GM12891 (cell line): ENCODE measurements around the gene DLGAP1. TPM values are rescaled to one million over a fixed set of nuclear protein-coding genes. Genes with fewer than 3 reads are reported as not detected.
"Not testable (repeated sequence)": the region's sequence is repeated elsewhere in the genome, so short reads cannot be mapped to it uniquely, and the experiment has no call there.

Experiments
- DNase-seq: peaks from one replicate; pipeline ENCODE4 v3.0.0; 2011; ENCODE audit warnings: low spot score; ENCODE audit not compliant: insufficient read length
- FAIRE-seq: peaks from 2 replicates; lab custom pipeline; 2011; peaks lifted over from hg19 to GRCh38; lab: Jason Lieb, UNC
- PAX5 ChIP-seq: IDR thresholded peaks from 2 replicates; pipeline ENCODE4 v1.6.1; 2011; ENCODE audit warnings: low read length, moderate library complexity, mild to moderate bottlenecking; ENCODE audit not compliant: insufficient read depth, severe bottlenecking
- POLR2A ChIP-seq: IDR thresholded peaks from 2 replicates; pipeline ENCODE4 v1.6.1; 2011; ENCODE audit warnings: low read depth, low read length, control low read depth
- POLR2AphosphoS5 ChIP-seq: IDR thresholded peaks from 2 replicates; pipeline ENCODE4 v1.6.1; 2011; ENCODE audit warnings: low read depth, low read length, control low read depth
- POU2F2 ChIP-seq: IDR thresholded peaks from 2 replicates; pipeline ENCODE4 v1.6.1; 2011; ENCODE audit warnings: low read depth, mild to moderate bottlenecking, control low read depth, low read length, moderate library complexity
- SPI1 ChIP-seq: IDR thresholded peaks from 2 replicates; pipeline ENCODE4 v1.6.1; 2011; ENCODE audit warnings: low read depth, low read length, control low read depth
- TAF1 ChIP-seq: IDR thresholded peaks from 2 replicates; pipeline ENCODE4 v1.6.1; 2011; ENCODE audit warnings: low read depth, low read length, control low read depth
- polyA plus RNA-seq: library from polyadenylated mRNA; unstranded; fragments of >200 nt; gene quantifications from one replicate; pipeline ENCODE4 v1.2.1, GENCODE V29; 2012; ENCODE audit warnings: low read depth, missing spikeins, inconsistent platforms; ENCODE audit not compliant: missing spikeins

The DLGAP1 gene
- polyA plus RNA-seq = 0.21 TPM

DNA sequence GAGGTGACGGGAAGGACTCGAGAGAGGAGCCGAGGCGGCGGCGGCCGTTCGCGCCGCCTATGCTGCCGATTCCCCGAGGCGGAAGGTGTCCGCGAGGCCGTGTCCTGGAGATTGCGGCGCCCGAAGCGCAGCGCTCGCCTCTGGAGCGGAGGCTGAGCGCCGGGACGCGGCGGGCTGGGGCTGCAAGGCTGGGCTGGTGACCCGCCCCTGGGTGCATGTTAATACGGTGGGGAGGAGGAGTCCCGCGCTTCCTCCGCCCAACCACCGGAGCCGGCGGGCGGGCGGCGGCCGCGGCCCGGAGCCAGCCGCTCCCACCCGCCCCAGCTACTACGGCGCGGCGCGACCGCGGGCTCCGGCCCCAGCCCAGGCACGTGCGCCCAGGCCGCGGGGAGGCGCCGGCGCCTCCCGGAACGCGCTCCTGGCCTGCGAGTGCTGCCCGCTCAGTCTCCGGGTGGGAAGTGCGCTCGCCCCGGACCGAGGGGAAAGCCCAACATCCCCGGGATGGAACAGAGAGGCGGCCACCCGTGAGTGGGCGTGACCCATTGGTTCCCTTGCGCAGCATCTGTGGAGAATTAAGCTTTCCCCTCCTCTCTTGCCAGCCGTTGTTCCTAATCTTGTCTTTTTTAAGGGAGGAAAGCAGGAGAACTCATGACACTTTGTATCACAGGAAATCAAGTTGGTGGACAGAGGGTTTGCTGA, at the start of gene DLGAP1:
DLGAP1 (minus strand) TSS at position 195 of the 699 bp plus-strand sequence.
- no peak for FAIRE-seq
- TF ChIP-seq POLR2A (no peak), PAX5 (no peak), TAF1 (no peak), POLR2AphosphoS5 (no peak), SPI1 (no peak), POU2F2 (no peak)
- DNase-seq = no peak

DNA sequence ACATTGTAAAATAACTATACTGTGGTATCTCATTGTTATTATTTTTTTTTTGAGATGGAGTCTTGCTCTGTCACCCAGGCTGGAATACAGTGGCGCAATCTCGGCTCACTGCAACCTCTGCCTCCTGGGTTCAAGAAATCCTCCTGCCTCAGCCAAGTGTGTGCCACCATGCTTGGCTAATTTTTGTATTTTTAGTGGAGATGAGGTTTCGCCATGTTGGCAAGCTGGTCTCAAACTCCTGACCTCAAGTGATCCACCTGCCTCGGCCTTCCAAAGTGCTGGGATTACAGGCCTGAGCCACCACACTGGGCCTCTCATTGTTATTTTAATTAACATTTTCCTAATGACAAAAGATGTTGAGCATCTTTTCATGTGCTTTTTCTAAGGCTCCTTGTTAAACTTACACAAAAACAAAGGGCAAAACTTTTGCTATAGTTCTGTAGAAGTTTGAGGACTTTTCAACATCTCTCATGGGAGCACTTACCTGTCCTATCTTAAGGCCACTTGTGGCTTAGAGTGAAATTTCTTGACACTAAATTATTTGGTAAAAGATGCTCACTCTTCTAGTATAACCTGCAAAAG, 39.7 kb upstream of the DLGAP1 start:
- not testable (repeated sequence) for FAIRE-seq, DNase-seq

DNA sequence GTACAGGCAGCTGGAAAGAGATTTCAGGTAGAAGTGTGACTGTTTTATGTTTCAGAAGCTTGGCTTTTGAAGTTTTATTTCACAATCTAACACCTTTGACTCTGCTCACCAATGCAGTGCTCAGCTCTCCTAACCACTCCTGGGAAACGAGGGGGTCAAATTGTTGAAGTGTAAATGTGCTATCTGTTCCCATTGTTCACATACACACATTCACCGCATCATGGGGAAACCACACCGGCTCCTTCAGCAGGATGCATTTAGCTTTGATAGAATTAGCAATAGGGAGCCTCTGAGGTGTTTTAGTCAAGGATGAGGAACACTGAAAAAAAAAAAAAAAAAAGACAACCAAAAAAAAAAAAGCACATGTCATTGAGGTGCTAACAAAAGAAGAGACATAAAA, 13.4 kb upstream of the DLGAP1 start:
- TF ChIP-seq POLR2AphosphoS5 (no peak), POLR2A (no peak), PAX5 (no peak), SPI1 (no peak), TAF1 (no peak), POU2F2 (no peak)
- no peak for FAIRE-seq
- no peak for DNase-seq

GRCh38 chr18:4454537-4455112, 482 bp downstream of the DLGAP1 start:
- DNase-seq = no peak
- FAIRE-seq = no peak
- TF ChIP-seq POLR2AphosphoS5 (no peak), PAX5 (no peak), TAF1 (no peak), POU2F2 (no peak), POLR2A (no peak), SPI1 (no peak)

GRCh38 chr18:4453874-4454536, 1.1 kb downstream of the DLGAP1 start:
- FAIRE-seq (no peak), DNase-seq (no peak)
- TF ChIP-seq TAF1 = no peak
- TF ChIP-seq POLR2AphosphoS5 = no peak
- no peak for TF ChIP-seq PAX5
- TF ChIP-seq POU2F2 = no peak
- no peak for TF ChIP-seq SPI1
- TF ChIP-seq POLR2A = no peak

- no peak for DNase-seq
- no peak for TF ChIP-seq POU2F2
- no peak for TF ChIP-seq SPI1
- no peak for TF ChIP-seq POLR2A
- TF ChIP-seq PAX5 = no peak
- TF ChIP-seq TAF1 = no peak
- no peak for TF ChIP-seq POLR2AphosphoS5
- no peak for FAIRE-seq
Observed at GRCh38 chr18:4453567-4453873, 1.6 kb downstream of the DLGAP1 start.

DNA sequence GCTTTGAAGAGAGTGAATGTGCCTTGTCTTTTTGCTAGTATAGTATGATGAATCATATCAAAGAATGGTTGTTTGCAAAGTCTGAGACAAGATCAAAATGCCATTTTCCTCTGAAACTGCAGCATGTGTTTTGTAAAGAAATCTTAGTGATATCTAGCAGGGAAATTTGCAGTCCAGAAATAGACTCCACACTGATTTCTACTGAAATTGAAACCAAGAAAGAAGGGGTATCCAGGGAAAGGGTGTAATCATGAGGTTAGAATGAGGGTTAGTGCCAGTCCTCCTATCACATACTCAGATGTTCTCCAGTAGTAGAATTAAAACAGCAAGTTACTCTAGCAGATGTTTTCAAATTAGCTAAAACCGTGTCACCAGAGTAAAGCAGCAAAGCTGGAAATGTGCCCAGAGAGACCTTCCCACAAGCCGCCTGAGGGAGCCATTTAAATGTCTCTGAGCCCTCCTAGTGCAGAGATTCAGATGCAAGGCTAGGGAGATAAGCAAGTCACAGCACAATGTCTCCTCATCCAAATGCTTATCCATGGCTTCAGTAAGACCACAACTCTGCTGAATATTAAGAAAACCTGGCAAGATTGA, 4.9 kb downstream of the DLGAP1 start:
- DNase-seq (no peak), FAIRE-seq (no peak)
- TF ChIP-seq POLR2AphosphoS5 (no peak), POLR2A (no peak), POU2F2 (no peak), SPI1 (no peak), PAX5 (no peak), TAF1 (no peak)

- TF ChIP-seq POU2F2 (no peak), TAF1 (no peak), POLR2A (no peak), PAX5 (no peak), SPI1 (no peak)
- no peak for DNase-seq
- no peak for FAIRE-seq
Observed at GRCh38 chr18:4445902-4446301, 9.2 kb downstream of the DLGAP1 start.

- DNase-seq (no peak), FAIRE-seq (no peak)
- no peak for TF ChIP-seq SPI1
- no peak for TF ChIP-seq POLR2AphosphoS5
- no peak for TF ChIP-seq PAX5
- no peak for TF ChIP-seq POU2F2
- TF ChIP-seq POLR2A = no peak
- no peak for TF ChIP-seq TAF1
Observed at GRCh38 chr18:4444306-4444705, 10.8 kb downstream of the DLGAP1 start.

DNA sequence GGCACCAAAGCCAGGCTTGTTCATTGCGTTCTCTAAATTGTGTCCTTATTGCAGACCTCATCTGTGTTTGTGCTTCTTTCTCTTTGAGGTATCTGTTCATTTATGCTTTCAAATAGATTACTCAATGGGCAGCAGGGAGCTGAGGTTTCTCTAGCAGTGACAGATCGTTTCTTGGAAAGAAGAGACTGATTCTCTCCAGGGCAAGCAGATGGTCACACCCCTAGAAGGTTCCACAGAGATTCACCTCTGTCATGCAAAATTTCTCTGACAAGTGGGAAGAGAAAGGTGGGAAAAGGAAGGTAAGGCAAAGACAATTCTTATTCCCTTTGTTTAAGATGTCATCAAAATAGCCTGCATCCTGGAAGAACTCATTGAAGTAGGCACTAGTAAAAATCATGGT, 14.0 kb downstream of the DLGAP1 start:
- DNase-seq = no peak
- FAIRE-seq = no peak
- TF ChIP-seq SPI1 (no peak), POU2F2 (no peak), POLR2A (no peak), POLR2AphosphoS5 (no peak), PAX5 (no peak), TAF1 (no peak)
